NCI-H2029 treated with DMSO at 0.1 percent for 48 hours (cell line): ENCODE data around the gene ANKRD29.
"Not testable (repeated sequence)": the region's sequence is repeated elsewhere in the genome, so short reads cannot be mapped to it uniquely, and the experiment has no call there.

Experiments used
- DNase-seq: peaks from one replicate; lab custom pipeline; 2025; lab: John Stamatoyannopoulos, UW

ANKRD29 gene

DNA sequence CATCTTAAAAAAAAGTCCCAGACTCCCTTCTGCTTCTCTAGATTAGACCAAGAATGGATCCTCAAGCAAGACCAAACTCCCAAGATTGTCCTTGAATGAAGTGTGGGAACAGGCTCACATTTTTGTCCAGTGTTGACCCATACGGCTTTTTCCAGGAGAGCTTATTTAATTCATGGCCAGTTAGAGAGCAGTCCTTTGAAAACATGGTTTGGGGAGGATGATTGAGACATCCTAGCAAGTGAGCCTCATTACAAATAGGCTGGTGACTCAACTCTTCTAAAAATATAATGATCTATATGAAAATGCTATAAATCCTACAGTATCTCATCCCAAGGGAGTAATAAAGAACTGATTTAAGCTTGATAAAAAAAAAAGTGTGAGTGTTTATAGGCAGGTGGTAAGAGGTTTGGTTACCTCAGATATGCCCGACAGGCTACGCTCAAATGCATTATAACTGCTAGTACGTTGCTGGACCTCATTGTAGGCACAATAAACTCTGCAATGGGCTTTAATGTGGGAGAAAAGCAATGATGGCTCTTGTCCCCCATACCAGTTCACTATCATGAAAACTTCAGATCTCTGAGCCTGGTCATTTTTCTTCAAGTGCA, 17.0 kb downstream of the ANKRD29 start:
- no peak for DNase-seq

DNA sequence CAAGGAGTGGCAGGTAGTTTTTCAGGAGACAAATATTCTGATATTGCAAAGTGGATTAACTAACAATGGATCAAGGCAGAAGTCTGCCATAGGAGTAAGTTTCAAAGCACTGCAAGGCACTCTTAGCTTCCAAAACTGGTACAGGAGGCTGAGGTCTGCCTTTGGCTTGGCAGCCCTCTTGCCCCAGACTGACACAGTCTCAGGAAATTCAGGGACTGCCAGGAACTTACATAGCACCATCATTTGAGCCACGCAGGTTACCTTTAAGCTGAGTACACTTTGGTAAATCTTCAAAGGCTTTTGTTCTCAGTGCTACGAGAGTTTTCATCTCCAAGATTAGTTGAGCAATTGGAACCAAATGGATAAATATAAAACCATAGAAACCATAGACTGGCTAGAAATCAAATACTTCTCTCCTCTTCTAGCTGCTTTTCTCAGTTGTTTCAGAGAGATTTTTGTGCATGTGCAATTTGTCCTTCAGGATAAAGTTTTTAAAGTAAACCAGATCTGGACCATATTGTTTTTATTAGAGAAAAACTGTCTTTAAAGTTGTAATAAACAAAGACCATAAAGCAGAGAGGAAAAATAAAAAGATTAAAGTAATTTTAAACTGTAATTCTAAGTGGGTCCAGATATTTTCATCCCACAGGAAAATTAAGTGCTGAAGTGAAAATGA, 18.8 kb downstream of the ANKRD29 start:
- no peak for DNase-seq

DNA sequence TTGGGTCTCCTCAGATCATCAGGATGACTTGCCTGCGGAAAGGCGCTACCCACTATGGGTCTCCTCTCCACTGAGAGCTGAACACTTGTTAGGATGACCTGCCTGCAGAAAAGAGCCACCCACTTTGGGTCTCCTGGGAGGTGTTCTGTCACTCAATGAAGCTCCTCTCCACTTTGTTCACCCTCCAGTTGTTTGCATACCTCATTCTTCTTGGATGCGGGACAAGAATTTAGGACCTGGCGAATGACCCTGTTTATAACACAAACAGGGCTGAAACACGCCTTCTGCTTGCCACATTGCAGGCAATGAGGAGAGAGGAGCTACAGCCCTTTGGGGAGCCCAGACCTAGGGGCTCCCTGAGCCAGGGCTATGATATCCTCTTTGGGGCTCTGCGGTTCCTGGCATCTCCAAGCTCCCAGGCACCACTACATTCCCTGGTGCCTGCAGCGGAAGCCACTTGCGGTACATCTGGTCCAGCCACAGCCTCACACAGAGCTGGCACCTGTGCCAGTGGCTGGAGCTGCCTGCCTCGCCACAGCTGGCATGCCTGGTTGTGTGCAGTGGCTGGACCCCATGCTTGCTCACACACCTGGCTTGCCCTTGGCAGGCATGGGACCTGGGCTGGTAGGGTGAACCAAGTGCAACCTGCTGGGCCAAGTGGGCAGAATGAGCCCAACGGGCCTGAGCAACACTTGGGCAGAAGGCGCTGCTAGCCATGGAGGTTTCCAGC, 20.6 kb downstream of the ANKRD29 start:
- DNase-seq = no peak

GRCh38 chr18:23641143-23641720, 21.5 kb downstream of the ANKRD29 start:
- DNase-seq = no peak

GRCh38 chr18:23640052-23640451, 22.7 kb downstream of the ANKRD29 start:
- no peak for DNase-seq

DNA sequence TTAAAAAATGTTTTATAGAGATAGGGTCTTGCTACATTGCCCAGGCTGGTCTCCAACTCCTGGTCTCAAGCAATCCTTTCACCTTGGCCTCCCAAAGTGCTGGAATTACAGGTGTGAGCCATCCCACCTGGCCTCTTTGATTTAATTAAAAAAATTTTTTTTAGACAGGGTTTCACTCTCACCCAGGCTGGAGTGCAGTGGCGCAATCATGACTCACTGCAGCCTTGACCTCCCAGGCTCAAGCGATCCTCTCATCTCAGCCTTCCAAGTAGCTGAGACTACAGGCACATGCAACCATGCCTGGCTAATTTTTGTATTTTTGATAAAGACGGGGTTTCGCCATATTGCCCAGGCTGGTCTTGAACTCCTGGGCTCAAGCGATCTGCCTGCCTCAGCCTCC, 26.3 kb downstream of the ANKRD29 start:
- not testable (repeated sequence) for DNase-seq

DNA sequence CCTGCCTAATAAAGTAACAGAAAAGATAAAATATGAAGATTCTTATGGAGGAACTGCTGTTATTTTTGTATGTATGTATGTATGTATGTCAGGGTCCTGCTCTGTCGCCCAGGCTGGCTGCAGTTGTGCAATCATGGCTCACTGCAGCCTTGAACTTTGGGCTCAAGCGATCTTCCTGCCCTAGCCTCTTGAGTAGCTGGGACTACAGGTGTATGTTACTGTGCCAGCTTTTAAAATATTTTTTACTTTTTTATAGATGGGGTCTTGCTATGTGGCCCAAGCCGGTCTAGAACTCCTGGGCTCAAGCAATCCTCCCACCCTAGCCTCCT, 26.7 kb downstream of the ANKRD29 start:
- DNase-seq = no peak

DNA sequence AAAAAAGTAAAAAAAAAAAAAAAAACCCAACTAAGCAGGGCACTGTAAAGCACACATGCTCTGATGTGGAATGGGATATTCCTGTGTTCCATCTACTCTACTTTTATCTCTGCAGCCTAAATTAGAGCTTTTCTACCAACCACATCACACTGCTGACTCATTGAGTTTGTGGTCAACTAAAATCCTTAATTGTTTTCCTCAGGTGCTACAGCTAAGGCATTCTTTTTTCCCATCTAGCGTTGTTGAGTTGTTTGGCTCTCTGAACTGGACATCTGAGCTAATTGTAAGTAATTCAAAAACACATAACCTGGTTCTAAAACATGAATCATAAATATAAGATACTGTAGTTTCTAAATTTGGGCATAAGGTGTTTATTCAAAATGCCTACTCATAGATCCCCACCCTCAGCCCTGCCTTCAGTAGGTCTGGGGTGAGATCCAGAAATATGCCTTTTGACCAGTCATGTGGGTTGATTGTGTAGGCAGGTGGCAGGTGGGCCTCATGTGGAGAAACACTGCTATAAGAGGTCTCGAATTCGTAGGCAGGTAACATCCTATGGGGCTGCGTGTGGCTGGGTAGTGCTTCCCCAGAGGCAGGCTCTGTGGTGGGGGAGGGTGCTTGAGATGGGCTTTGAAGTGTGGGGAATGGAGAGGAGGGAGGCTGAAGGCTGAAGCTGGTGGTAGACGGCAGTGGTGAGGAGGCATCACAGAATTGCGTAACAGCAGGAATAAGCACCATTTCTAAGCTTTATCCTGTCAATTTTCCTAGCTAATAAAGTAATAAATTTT, 27.2 kb downstream of the ANKRD29 start:
- DNase-seq = no peak

- no peak for DNase-seq
Observed at GRCh38 chr18:23634692-23635091, 28.0 kb downstream of the ANKRD29 start.

- DNase-seq = no peak
Observed at GRCh38 chr18:23632615-23633014, 30.1 kb downstream of the ANKRD29 start.

DNA sequence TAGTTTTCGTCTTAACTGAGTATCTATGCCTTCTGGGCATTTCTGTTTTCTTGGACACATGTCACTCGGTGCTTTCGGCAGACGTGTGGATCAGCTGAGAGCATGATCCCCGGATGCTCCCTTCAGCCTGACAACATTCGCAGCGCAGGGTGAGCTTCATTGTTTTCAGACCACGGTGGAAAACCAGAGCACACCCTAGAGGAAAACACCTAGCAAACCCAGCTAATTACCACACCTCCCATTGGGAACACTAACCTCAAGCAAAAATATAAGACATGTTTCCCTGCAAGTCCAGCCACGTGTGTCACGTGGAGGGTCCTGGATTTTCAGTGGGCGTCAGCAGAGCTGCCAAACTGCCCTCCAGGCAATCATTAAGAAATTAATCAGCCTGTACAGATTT, 31.0 kb downstream of the ANKRD29 start:
- DNase-seq = no peak

GRCh38 chr18:23631312-23631711, 31.4 kb downstream of the ANKRD29 start:
- DNase-seq = no peak

DNA sequence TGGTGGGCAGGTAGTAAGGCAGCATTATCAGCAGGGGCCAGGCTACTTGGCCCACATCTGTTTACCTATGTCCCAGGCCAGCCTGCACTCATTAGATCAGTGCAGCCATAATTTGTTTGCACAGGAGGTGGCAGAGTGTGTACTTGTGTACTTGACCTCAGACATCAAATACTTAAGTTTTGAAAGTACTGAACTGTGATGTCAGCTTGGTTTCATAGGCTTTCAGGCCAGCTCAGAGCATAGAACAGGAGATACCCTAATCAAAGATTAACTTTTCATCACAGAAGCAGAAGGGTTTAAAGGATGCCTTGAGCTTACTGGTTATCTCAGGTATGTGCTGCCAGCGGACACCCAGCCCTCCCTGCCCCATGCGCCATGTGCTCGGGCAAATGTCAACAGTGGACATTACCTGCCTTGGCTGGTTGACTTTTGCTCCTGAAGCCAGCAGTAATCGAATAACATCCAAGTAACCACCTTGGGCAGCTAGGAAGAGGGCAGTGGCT, 33.2 kb downstream of the ANKRD29 start:
- DNase-seq = peak; percentile 66

DNA sequence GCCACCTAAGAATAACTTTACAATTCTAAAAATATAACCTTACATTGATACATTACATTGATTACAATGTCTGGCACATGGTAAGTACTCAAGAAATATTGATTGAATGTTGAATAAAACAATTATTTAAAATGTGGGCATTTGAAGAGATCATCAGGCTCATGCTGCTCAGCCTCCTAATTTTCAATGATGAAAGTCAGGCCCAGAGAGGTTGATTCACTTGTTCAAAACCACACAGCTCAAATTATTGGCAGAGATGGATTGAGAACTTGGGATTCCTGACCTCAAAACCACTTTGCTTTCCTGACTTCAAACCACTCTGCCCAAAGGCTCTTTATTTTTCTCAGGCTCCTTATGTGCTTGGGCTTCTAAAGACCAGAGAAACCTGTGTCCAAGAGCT, 34.7 kb downstream of the ANKRD29 start:
- no peak for DNase-seq

- DNase-seq = peak; percentile 31
Observed at GRCh38 chr18:23627321-23627720, 35.4 kb downstream of the ANKRD29 start.

DNA sequence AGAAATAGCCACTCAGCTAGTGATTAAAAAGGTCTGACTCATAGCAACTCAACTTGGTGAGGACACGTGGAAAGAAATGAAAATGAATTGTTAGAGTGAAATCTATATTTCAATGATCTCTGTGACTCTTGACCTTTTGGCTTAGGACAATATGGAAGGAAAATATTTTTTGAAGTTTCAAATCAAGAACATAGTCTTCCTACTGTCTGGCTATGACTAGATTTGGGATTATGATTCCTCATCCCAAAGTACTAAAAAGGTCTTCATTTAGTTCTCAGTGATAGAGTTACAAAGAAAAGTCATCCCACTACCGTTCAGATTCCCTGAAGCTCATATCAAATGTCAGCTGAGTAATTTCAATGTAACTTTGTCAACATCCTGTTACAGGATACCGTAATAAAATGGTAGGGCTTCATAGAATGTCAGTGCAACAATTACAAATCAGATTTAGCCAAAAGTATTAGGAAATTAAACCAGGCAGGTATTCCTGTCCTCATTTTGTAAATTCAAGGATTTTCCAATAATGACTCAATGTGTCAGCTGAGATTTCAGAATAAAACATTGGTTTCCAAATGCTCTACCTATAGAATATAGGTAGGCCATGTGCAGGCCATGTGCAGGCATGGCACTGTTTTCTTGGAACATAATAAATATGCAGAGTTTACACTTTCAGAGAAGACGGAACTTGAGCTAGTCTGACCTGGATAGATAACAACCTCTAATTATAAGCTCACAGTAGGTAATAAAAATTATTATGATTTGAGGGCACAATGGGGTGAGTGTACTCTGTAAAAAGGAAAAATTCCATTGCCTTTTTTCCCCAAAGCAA, 36.0 kb downstream of the ANKRD29 start:
- DNase-seq = no peak

DNA sequence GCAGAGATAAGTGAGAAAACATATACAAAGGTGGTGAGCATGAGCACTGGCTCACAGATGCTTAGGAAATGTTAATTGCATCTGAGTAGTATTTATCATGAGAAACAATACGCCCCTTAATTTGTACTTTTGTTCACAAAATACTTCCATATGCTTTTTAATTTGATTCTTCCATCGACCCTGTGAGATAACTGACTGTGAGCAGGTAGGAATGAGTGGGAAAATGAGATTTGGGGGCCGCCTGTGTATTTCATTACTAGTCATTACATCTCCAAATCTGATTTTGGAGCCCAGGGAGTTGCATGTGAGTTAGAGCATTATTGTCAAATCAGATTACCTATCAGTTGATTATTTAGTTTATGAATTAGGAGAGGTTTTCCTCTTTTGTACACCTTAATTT, 39.7 kb downstream of the ANKRD29 start:
- no peak for DNase-seq

GRCh38 chr18:23619388-23619881, 43.3 kb downstream of the ANKRD29 start:
- DNase-seq = no peak

GRCh38 chr18:23618862-23619387, 43.8 kb downstream of the ANKRD29 start:
- DNase-seq = no peak

DNA sequence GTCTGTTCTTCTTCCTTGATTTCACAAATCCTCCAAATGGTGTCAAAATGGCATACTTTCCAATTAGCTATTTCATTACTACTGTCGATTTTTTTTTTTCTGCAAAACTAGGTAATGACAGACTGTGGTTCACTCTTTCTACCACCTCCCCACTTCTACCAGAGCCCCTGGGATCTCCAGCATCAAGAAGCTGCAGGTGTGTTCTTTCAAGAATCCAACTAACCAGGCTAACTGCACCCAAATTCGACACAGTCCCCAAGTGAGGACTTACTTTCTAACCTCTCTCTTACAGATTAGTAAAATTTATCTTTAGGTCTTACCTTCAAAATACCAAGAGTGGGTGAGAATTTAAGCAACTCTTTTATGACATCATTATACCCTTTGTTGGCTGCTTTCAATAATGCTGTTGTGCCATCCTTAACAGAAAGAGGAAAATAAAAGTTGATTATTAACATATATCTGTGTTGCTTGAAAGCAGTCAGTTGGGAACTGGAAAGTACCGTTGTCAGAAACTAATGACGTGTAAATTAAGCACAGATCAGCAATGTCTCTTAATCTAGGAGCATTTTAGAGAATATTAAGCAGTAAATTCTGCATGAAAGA, 45.2 kb downstream of the ANKRD29 start:
- no peak for DNase-seq
